PFSK-1 (cell line): ENCODE measurements around the gene PLCD1.

Experiments
- FOXP2 ChIP-seq: optimal IDR thresholded peaks from 2 replicates; pipeline ENCODE3; 2011; ENCODE audit warnings: borderline replicate concordance, control low read depth, inconsistent platforms; ENCODE audit not compliant: insufficient read depth; ENCODE audit errors: extremely low read length, extremely low read depth
- POLR2AphosphoS5 ChIP-seq: IDR thresholded peaks from 2 replicates; pipeline ENCODE4 v1.6.1; 2012; ENCODE audit warnings: low read depth, mild to moderate bottlenecking, control low read depth, low read length, moderate library complexity
- REST ChIP-seq, 2 experiments: IDR thresholded peaks; 2 replicates each; pipeline versions ENCODE4 v1.6.1 to v1.8.0; 2011 to 2012; ENCODE audit warnings: low read depth in 2 of 2, low read length in 2 of 2, control low read depth in 1 of 2, inconsistent platforms in 1 of 2, mild to moderate bottlenecking in 1 of 2, moderate library complexity in 1 of 2; ENCODE audit not compliant: insufficient read depth in 1 of 2
- SIN3A ChIP-seq: IDR thresholded peaks from 2 replicates; pipeline ENCODE4 v1.6.1; 2012; ENCODE audit warnings: mild to moderate bottlenecking, low read length, moderate library complexity, borderline replicate concordance; ENCODE audit not compliant: insufficient read depth
- TAF1 ChIP-seq: IDR thresholded peaks from 2 replicates; pipeline ENCODE4 v1.6.1; 2012; ENCODE audit warnings: low read length, control low read depth, borderline replicate concordance; ENCODE audit not compliant: insufficient read depth

- TF ChIP-seq REST (IDR thresholded peaks at IDR 0.05; ENCODE audit: insufficient read depth in 1 of 2, low read depth in 2 of 2, low read length in 2 of 2) (no peak), POLR2AphosphoS5 (no peak), TAF1 (no peak), SIN3A (no peak), FOXP2 (no peak)
Observed at GRCh38 chr3:38018296-38019266, 10.9 kb downstream of the PLCD1 start.
